COLO668 (cell line): ENCODE results near the gene NEMP2.

ENCODE experiments used
- DNase-seq: peaks from one replicate; lab custom pipeline; 2025; ENCODE audit not compliant: unreplicated experiment; lab: John Stamatoyannopoulos, UW

NEMP2 gene, protein sequence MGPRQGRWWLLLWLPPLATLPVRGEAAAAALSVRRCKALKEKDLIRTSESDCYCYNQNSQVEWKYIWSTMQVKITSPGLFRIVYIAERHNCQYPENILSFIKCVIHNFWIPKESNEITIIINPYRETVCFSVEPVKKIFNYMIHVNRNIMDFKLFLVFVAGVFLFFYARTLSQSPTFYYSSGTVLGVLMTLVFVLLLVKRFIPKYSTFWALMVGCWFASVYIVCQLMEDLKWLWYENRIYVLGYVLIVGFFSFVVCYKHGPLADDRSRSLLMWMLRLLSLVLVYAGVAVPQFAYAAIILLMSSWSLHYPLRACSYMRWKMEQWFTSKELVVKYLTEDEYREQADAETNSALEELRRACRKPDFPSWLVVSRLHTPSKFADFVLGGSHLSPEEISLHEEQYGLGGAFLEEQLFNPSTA

DNA sequence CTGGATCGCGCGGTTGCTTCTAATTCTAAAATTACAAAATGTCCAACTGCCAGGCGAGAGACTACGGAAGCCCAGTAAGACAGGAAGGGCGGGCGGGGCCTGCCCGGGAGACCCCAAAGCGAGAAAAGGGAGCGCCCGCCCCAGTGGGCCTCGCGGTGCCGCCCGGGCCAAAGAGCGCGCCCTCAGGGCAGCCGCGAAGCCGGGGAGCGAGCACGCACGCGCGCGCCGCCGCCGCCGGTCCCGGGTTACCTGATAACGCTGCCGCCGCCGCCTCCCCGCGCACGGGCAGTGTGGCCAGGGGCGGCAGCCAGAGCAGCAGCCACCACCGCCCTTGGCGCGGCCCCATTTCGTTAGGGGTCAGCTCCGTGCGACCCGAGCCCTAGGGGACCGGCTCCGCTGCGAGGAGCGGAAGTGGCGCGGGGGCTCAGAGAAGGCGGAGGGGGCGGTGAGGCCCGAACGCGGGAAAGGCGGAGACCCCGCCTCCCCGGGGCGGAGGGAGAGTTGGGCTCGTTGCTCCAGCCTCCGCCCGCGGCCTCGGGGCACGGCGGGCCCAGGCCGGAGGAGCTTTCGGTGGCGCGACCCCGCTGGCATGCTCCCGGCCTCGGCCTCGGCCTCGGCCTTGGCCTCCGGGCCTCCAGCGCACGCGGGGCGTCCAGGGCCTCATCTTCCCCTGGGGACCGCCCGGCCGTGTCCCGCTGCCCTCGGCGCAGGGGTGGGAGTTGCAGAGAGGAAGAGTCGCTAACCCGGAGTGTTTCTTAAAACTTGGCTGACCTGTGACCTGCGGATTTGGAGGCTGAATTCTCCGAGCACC, at the start of gene NEMP2:
NEMP2 (minus strand) TSS at position 413 of the 811 bp plus-strand sequence; CDS start at position 346, 67 bp downstream.
- peak; percentile 96 for DNase-seq

- DNase-seq = no peak
Measured at GRCh38 chr2:190583507-190584337, 49.2 kb upstream of the NEMP2 start.

GRCh38 chr2:190582736-190583506, 48.4 kb upstream of the NEMP2 start:
- DNase-seq = no peak

DNA sequence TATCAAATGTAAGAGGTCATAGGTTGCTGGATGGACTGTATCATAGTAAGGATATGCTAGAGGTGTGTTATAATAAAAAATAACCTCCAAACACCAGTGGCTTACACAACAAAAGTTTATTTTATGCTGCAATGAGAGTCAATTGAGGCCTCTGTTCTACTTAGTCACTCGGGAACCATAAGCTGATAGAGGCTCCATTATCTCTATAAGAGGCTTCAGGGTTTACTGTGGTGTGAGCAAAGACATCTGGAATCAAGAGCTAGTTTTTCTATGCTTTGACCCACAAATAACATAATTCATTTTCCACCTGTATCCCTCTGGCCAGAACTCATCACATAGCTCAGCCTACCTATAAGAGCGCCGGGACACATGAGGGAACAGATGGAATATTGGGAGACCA, 47.5 kb upstream of the NEMP2 start:
- DNase-seq = no peak

DNA sequence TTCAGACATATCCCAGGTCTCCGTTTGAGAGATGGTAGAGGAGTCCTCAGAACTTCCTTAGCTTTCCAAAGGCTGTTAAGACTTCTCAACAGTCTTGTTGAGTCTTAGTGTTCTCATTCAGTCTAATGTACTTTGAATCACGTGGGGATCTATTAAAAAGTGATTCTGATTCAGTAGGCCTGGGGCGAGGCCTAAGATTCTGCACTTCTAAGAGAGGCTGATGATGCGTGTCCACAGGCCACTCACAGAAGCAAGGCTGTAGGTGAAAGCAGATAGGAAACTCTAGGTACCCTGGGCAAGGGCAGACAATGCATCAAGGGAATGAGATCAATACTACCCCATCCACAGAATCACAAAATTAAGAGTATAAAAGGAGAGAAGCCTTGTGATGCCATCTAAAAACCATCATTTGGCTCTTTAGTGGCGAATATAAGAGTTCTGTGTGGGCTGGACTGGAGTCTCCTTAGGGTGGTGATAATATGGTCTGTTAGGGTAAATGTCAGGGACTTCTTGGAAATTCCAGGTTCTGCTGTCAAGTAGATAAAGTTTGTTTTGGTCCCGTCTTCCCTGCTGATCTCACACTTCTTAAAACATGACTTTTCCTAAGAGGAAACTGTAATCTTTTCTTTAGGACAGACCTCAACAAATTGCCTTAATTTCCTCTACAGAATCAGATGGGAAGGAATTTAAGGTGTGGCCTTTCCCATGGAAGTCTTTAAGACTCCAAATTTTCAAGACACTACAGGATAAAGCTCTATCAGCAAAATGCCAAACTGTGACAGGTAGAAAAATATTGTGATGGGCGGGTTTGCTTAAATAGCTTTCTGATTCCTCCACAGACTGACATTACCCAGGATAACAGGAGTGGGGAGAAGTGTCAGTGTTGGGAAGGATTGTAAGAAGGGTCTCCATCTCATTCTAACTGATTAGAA, 45.7 kb upstream of the NEMP2 start:
- DNase-seq = no peak

- no peak for DNase-seq
Measured at GRCh38 chr2:190579058-190579410, 44.5 kb upstream of the NEMP2 start.

GRCh38 chr2:190578158-190579057, 43.9 kb upstream of the NEMP2 start:
- peak; percentile 62 for DNase-seq

- DNase-seq = no peak
Measured at GRCh38 chr2:190576573-190576972, 42.1 kb upstream of the NEMP2 start.

- no peak for DNase-seq
Measured at GRCh38 chr2:190575263-190575662, 40.7 kb upstream of the NEMP2 start.

GRCh38 chr2:190574169-190574568, 39.6 kb upstream of the NEMP2 start:
- DNase-seq = no peak

GRCh38 chr2:190572246-190572645, 37.7 kb upstream of the NEMP2 start:
- DNase-seq = no peak

DNA sequence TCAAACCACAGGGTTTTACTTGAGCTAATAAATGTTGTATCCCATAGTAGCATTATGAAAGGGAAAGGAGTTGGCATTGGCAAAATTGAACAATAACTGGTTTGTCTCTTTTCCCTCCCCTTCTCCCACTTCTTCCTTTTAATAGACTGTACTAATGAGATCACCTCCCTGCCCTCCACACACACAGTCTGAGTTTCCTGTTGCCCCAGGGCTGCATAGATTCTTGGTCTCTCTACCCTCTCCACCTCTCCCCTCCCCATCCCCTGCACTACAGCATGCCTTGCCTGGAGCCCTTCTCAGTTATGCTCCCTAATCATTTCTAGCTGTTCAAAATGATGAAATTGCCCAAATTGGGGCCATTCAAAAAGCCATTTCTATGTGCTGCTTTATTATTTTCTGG, 37.2 kb upstream of the NEMP2 start:
- no peak for DNase-seq

GRCh38 chr2:190570871-190571270, 36.3 kb upstream of the NEMP2 start:
- DNase-seq = no peak

DNA sequence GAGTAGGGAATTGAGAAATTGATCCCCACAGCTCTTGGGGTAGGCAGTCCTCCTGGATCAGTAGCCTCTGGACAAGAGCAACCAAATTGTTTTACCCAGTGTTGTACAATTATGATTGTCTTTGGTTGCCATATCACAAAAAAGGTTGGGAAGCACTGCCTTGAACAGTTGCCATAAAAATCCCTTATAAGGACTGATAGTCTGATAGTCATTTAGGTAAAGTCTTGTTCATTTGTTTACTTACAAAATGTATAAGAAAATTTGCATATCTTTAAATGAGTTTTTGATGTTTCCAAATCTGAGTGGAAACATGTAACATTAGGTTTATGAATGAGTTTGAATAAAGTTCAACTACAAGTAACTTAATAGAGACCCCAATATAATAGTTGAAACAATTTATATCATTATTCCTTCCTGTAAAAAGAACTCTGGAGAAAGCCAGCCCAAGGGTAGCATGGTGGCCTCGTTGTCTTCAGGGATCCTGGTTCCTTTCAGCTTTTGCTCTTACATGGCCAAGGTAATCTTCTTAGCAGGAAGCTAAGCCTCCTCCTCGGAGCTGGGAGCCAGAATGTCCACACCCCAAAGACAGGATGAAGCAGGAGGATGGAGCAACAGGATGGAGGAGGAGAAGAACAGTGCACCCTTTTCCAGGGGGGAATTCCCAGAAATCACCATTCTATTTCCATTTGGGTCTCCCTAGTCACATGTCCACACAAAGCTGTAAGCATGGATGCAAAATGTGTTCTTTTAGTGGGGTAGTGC, 35.7 kb upstream of the NEMP2 start:
- no peak for DNase-seq

DNA sequence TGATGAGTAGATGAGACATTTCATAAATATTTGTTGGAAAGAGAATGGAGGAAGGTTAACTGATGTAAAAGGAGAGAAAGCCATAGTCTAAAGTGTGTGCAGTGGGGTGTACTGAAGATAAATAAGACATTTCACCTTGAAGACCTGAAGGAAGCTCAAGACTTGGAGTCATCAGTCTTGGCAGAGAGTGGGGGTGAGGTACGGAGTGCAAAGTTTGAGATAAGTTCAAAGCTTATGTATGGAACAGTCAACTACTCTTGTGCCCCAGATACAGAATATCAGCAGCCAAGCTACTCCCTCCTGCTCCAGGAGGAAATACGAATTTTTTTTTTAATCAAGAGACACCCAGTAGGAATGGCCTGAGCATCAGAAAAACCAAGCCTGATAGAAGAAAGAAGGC, 30.3 kb upstream of the NEMP2 start:
- DNase-seq = no peak

DNA sequence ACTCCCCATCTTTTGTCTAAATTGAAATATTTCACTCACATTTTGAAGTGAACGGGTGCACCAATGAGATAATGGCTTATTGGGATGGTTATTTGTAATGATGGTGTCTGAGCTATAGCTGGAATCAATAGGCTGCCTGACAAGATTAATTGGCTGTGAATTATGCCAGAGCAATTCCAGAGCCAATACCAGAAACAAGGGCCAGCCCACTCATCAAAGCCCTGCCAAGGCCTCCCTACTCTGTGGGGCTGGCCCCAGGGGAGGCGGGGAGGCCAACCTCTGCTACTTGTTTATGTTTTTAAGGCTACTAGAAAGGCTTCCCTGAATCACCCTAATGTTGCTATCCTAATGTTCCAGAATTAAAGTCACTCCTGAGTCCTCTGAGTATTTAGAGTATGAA, 29.1 kb upstream of the NEMP2 start:
- no peak for DNase-seq

DNA sequence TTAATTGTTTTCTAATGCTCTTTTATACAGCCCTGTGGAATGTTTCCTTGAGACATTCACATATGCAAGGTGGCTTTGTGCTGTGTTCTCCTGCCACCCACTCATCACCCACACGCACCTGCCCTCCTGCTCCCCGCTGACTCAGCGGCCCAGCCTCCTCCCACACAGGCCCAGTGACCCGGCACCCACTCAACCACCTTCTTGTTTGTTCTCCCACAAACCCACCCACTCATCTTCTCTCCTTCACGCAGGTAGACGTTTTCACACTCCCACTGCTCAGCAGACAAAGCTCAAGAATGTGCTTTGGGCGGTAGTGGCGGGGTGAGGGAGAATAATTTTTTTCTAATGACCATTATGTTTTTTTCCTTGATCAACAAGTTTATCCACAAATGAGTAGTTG, 28.6 kb upstream of the NEMP2 start:
- DNase-seq = no peak

GRCh38 chr2:190562121-190562520, 27.6 kb upstream of the NEMP2 start:
- no peak for DNase-seq
